22Rv1 (cell line): ENCODE measurements around the gene KRT7.

Source experiments
- CTCF ChIP-seq: fragments of 450-650 bp; IDR thresholded peaks from 2 replicates; pipeline ENCODE4 v1.5.1; 2017; ENCODE audit warnings: mild to moderate bottlenecking
- ZFX ChIP-seq: fragments of 450-650 bp; IDR thresholded peaks from 2 replicates; pipeline ENCODE4 v1.6.1; 2017; ENCODE audit warnings: antibody characterized with exemption, borderline replicate concordance

- TF ChIP-seq CTCF (no peak), ZFX (no peak)
These were observed 51.6 kb downstream of the KRT7 start for GRCh38 chr12:52284562-52285171.
